ENCODE results near the gene TRIM68.

Gene TRIM68

DNA sequence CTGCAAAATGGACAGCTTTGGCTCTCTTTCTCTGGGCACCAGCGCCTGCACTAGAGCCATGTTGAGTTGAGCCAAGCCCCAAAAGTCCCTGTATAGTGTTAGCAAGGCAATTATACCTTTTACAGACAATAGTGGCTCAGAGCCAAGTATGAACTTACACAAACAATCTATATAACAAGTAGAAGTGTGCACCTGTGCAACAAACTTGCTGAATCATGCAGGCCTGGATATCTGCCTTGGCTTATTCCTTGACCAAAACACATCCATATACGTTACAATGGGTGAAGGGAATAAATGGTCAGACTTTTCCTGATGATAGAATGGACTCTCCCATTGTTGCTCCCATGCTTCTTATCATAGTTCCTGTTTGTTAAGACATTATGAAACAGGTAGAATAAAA is 30.3 kb downstream of the TRIM68 start:
- Histone ChIP-seq H3K27me3 (no peaks in the 10 kb centered on the region), H3K4me3 (no peak overlapping the region), H3K36me3 (no peaks in the 10 kb centered on the region), H3K27ac (no peak overlapping the region), H3K9me3 (no peaks in the 10 kb centered on the region), H3K4me1 (no peaks in the 10 kb centered on the region)
- DNase-seq, result no peak
- intact Hi-C loops (cut with DNase I; ENCODE audit: low total_unique reads), result no loop called here
- TF ChIP-seq, protein P1, sequence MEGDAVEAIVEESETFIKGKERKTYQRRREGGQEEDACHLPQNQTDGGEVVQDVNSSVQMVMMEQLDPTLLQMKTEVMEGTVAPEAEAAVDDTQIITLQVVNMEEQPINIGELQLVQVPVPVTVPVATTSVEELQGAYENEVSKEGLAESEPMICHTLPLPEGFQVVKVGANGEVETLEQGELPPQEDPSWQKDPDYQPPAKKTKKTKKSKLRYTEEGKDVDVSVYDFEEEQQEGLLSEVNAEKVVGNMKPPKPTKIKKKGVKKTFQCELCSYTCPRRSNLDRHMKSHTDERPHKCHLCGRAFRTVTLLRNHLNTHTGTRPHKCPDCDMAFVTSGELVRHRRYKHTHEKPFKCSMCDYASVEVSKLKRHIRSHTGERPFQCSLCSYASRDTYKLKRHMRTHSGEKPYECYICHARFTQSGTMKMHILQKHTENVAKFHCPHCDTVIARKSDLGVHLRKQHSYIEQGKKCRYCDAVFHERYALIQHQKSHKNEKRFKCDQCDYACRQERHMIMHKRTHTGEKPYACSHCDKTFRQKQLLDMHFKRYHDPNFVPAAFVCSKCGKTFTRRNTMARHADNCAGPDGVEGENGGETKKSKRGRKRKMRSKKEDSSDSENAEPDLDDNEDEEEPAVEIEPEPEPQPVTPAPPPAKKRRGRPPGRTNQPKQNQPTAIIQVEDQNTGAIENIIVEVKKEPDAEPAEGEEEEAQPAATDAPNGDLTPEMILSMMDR (IDR thresholded peaks at IDR 0.05), result no peak

DNA sequence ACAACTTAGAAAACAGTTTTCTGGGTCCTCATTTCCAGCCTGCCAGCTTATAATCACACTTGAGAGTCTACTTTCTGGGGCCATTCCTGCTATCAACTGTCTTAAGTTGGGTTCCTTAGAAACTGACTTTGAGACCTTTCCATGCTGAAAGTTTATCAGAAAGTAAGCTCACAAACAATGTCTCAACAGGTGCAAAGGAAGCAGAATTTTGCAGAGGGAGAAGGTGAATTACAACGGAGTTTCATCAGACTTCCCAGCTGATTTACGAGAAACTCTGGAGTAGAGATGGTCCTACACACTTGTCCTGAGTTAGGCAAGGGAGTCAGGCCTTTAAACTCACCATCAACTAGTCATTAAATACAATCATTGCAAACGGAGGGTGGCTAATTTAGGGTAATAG is 31.2 kb downstream of the TRIM68 start:
- H3K27ac ChIP-seq, result no peak overlapping the region
- H3K4me1 ChIP-seq, result no peaks in the 10 kb centered on the region
- no peak for DNase-seq
- H3K9me3 ChIP-seq, result no peaks in the 10 kb centered on the region
- H3K4me3 ChIP-seq, result no peak overlapping the region
- TF ChIP-seq, protein P1 (IDR thresholded peaks at IDR 0.05), result no peak
- no peaks in the 10 kb centered on the region for H3K27me3 ChIP-seq
- H3K36me3 ChIP-seq, result no peaks in the 10 kb centered on the region
- intact Hi-C loops (cut with DNase I; ENCODE audit: low total_unique reads), result no loop called here

DNA sequence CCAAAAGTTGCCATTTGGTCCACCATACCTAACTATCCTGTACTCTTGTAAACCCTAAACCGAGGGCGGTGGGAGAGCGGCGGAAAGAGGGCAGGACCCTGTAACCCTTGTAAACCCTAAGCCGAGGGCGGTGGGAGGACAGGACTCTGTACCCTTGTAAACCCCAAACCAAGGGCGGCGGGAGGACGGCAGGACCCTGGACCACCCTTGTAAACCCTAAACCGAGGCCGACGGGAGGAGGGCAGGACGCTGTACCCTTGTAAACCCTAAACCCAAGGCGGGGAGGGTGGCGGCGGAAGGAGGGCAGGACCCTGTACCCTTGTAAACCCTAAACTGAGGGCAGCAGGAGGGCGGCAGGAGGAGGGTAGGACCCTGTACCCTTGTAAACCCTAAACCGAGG is 39.0 kb downstream of the TRIM68 start:
- DNase-seq, result no peak
- no peak overlapping the region for H3K4me3 ChIP-seq
- no peaks in the 10 kb centered on the region for H3K36me3 ChIP-seq
- intact Hi-C loops (cut with DNase I; ENCODE audit: low total_unique reads), result no loop called here
- peaks cover 0 to 2% (median 0%) of the 10 kb centered on the region in 3 donors for H3K9me3 ChIP-seq
- no peak overlapping the region for H3K27ac ChIP-seq
- no peaks in the 10 kb centered on the region for H3K4me1 ChIP-seq
- H3K27me3 ChIP-seq, result no peaks in the 10 kb centered on the region
- TF ChIP-seq, protein P1 (IDR thresholded peaks at IDR 0.05), result no peak

DNA sequence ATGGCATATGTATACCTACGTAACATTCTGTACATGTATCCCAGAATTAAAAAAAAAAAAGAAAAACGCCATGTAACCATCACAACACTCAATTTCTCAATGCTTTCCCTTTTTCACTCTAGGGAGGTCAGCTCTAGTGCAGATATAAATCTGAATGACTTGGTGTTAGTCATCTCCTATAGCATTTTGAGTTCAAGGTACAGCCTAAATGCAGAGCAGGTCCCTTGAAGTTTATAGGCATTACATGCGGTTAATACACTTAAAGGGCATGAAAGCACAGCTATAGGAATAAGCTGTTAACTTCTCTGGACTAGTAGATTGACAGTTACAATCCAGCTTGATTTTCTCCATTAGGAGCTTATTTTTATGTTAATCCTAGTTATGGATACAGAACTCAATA is 42.7 kb downstream of the TRIM68 start:
- Histone ChIP-seq H3K36me3 (no peaks in the 10 kb centered on the region), H3K9me3 (peaks cover 0 to 6% (median 0%) of the 10 kb centered on the region in 3 donors), H3K27me3 (no peaks in the 10 kb centered on the region), H3K4me3 (no peak overlapping the region), H3K4me1 (no peaks in the 10 kb centered on the region), H3K27ac (no peak overlapping the region)
- no peak for DNase-seq
- intact Hi-C loops (cut with DNase I; ENCODE audit: low total_unique reads), result no loop called here
- TF ChIP-seq, protein P1 (IDR thresholded peaks at IDR 0.05), result no peak

DNA sequence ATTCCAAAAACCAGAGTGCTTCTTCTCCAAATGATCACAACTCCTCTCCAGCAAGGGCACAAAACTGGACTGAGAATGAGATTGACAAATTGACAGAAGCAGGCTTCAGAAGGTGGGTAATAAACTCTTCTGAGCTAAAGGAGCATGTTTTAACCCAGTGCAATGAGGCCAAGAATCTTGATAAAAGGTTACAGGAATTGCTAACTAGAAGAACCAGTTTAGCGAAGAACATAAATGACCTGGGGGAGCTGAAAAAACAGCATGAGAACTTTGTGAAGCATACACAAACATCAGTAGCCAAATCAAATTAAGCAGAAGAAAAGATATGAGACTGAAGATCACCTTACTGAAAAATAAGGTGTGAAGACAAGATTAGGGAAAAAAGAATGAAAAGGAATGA is 47.6 kb downstream of the TRIM68 start:
- H3K4me1 ChIP-seq, result peaks cover 0 to 2% (median 0%) of the 10 kb centered on the region in 4 donors
- intact Hi-C loops (cut with DNase I; ENCODE audit: low total_unique reads), result no loop called here
- no peak overlapping the region for H3K27ac ChIP-seq
- H3K9me3 ChIP-seq, result peaks cover 0 to 6% (median 0%) of the 10 kb centered on the region in 3 donors
- H3K36me3 ChIP-seq, result no peaks in the 10 kb centered on the region
- no peaks in the 10 kb centered on the region for H3K27me3 ChIP-seq
- no peak for DNase-seq
- TF ChIP-seq, protein P1 (IDR thresholded peaks at IDR 0.05), result no peak
- H3K4me3 ChIP-seq, result no peak overlapping the region

All from tibial artery (tissue), 4 donors.